Measurements from ENCODE around the gene MOV10L1. TPM values are rescaled to one million over a fixed set of nuclear protein-coding genes. Genes with fewer than 3 reads are reported as not detected.

Gene MOV10L1
- total and polyA plus RNA-seq, 10 donors, result 0.10 to 0.37 (median 0.15) TPM; not detected in 7

- Histone ChIP-seq H3K9me3 (peaks cover 0 to 3% (median 0%) of the 10 kb centered on the region in 8 donors), H3K36me3 (no peaks in the 10 kb centered on the region), H3K27me3 (replicated peaks in 1 of 7) (peaks cover 3 to 91% (median 31%) of the 10 kb centered on the region in 7 donors), H3K27ac (no peak overlapping the region), H3K4me3 (peak overlapping the region in 1 of 8 donors; percentile 51), H3K4me1 (peaks cover 0 to 40% (median 21%) of the 10 kb centered on the region in 6 donors)
- DNase-seq, result no peak
- intact Hi-C loops (cut with DNase I; ENCODE audit: low total_unique reads), result no loop called here
- 16 to 41% (median 31%) methylated on average over 29 to 31 of the region's 31 CpGs for WGBS, 5 donors
- TF ChIP-seq CTCF (IDR thresholded peaks at IDR 0.05 in 8 of 11, conservative IDR thresholded peaks at IDR 0.05 in 3 of 11) (peak in 1 of 11 experiments; percentile 9), POLR2A (IDR thresholded peaks at IDR 0.05) (no peak)
These were observed 30.6 kb upstream of the MOV10L1 start for GRCh38 chr22:50058906-50059880.

DNA sequence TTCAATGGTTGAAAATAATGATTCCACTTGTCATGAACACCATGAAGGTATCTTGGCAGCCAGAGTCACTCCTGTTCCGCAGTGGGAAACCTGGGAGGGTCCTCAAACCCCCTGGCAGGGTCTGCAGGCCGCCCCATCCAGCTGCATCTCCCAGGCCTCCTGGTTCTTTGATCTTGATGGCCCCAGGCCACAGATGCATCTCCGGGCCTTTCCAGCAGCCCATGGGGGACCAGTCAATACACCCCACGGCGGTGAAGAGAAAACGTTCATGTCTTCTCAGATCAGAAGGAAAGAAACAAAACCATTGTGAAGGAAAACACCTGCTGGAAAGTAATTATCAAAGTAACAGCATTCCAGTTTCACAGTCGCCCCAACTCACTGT is 29.9 kb upstream of the MOV10L1 start:
- Histone ChIP-seq H3K9me3 (no peaks in the 10 kb centered on the region), H3K27me3 (replicated peaks in 1 of 7) (peaks cover 3 to 90% (median 31%) of the 10 kb centered on the region in 7 donors), H3K4me3 (no peak overlapping the region), H3K4me1 (peaks cover 0 to 40% (median 21%) of the 10 kb centered on the region in 6 donors), H3K36me3 (no peaks in the 10 kb centered on the region), H3K27ac (no peak overlapping the region)
- DNase-seq, result no peak
- 82 to 95% (median 85%) methylated on average over 7 of the region's 7 CpGs for WGBS, 5 donors
- TF ChIP-seq CTCF (IDR thresholded peaks at IDR 0.05 in 8 of 11, conservative IDR thresholded peaks at IDR 0.05 in 3 of 11) (no peak), POLR2A (IDR thresholded peaks at IDR 0.05) (no peak), POLR2AphosphoS5 (IDR thresholded peaks at IDR 0.05) (no peak)
- intact Hi-C loops (cut with DNase I; ENCODE audit: low total_unique reads), result no loop called here

- H3K4me3 ChIP-seq, result no peak overlapping the region
- H3K27me3 ChIP-seq (replicated peaks in 1 of 7), result peaks cover 3 to 83% (median 31%) of the 10 kb centered on the region in 7 donors
- intact Hi-C loops (cut with DNase I; ENCODE audit: low total_unique reads), result no loop called here
- H3K36me3 ChIP-seq, result no peaks in the 10 kb centered on the region
- no peak for TF ChIP-seq POLR2A (IDR thresholded peaks at IDR 0.05)
- TF ChIP-seq POLR2AphosphoS5 (IDR thresholded peaks at IDR 0.05), result no peak
- no peak for TF ChIP-seq CTCF (IDR thresholded peaks at IDR 0.05 in 8 of 11, conservative IDR thresholded peaks at IDR 0.05 in 3 of 11)
- H3K4me1 ChIP-seq, result peaks cover 0 to 40% (median 21%) of the 10 kb centered on the region in 6 donors
- no peak for DNase-seq
- H3K9me3 ChIP-seq, result no peaks in the 10 kb centered on the region
- H3K27ac ChIP-seq, result peak overlapping the region in 1 of 8 donors; percentile 30
- WGBS, 5 donors, result 74 to 84% (median 79%) methylated on average over 19 to 28 of the region's 28 CpGs
These were observed 29.2 kb upstream of the MOV10L1 start for GRCh38 chr22:50060441-50061140.

Data from spleen (tissue), 11 donors.